Subcutaneous abdominal adipose tissue (tissue), 5 donors: Measurements from ENCODE around the gene SRSF5.

ENCODE experiments used
- H3K27ac ChIP-seq: one replicate; pipeline ENCODE4 v1.7.0; 2013; ENCODE audit warnings: low read depth, mild to moderate bottlenecking, inconsistent platforms, low read length, moderate library complexity
- H3K27me3 ChIP-seq, 5 donors: one replicate each; pipeline ENCODE4 v1.7.0; 2013; ENCODE audit warnings: low read length in 5 of 5, inconsistent platforms in 1 of 5; ENCODE audit not compliant: control insufficient read depth in 5 of 5, insufficient read depth in 4 of 5
- H3K36me3 ChIP-seq, 5 donors: one replicate each; pipeline ENCODE4 v1.7.0; 2013; ENCODE audit warnings: low read length in 5 of 5; ENCODE audit not compliant: control insufficient read depth in 5 of 5, insufficient read depth in 5 of 5
- H3K4me1 ChIP-seq, 5 donors: one replicate each; pipeline ENCODE4 v1.7.0; 2013; ENCODE audit warnings: low read length in 5 of 5, mild to moderate bottlenecking in 3 of 5, moderate library complexity in 1 of 5; ENCODE audit not compliant: control insufficient read depth in 5 of 5, insufficient read depth in 5 of 5
- H3K4me3 ChIP-seq, 5 donors: one replicate each; pipeline ENCODE4 v1.7.0; 2013; ENCODE audit warnings: low read length in 5 of 5, low read depth in 1 of 5
- H3K9ac ChIP-seq, 5 donors: one replicate each; pipeline ENCODE4 v1.7.0; 2013; ENCODE audit warnings: low read length in 5 of 5, mild to moderate bottlenecking in 4 of 5, moderate library complexity in 3 of 5
- H3K9me3 ChIP-seq, 5 donors: one replicate each; pipeline ENCODE4 v1.7.0; 2013; ENCODE audit warnings: low read length in 5 of 5; ENCODE audit not compliant: control insufficient read depth in 5 of 5
- donor health status: healthy.
- donor health status: healthy.
- donor health status: healthy.
- donor health status: healthy.
- donor health status: healthy.

The SRSF5 gene

GRCh38 chr14:69814397-69814796 is 47.5 kb downstream of the SRSF5 start:
- no peak overlapping the region for H3K4me3 ChIP-seq
- H3K27ac ChIP-seq, result no peak overlapping the region
- no peaks in the 10 kb centered on the region for H3K36me3 ChIP-seq
- H3K9ac ChIP-seq, result no peak overlapping the region
- no peaks in the 10 kb centered on the region for H3K4me1 ChIP-seq
- no peaks in the 10 kb centered on the region for H3K9me3 ChIP-seq
- H3K27me3 ChIP-seq, result peaks cover 3 to 21% (median 13%) of the 10 kb centered on the region in 5 donors

GRCh38 chr14:69815556-69815955 is 48.6 kb downstream of the SRSF5 start:
- no peaks in the 10 kb centered on the region for H3K4me1 ChIP-seq
- no peaks in the 10 kb centered on the region for H3K9me3 ChIP-seq
- no peak overlapping the region for H3K9ac ChIP-seq
- no peak overlapping the region for H3K4me3 ChIP-seq
- peaks cover 3 to 25% (median 16%) of the 10 kb centered on the region in 5 donors for H3K27me3 ChIP-seq
- no peaks in the 10 kb centered on the region for H3K36me3 ChIP-seq
- no peak overlapping the region for H3K27ac ChIP-seq

GRCh38 chr14:69816216-69816615 is 49.3 kb downstream of the SRSF5 start:
- H3K27me3 ChIP-seq, result peaks cover 3 to 25% (median 16%) of the 10 kb centered on the region in 5 donors
- no peak overlapping the region for H3K27ac ChIP-seq
- H3K9ac ChIP-seq, result no peak overlapping the region

GRCh38 chr14:69818758-69819191 is 51.8 kb downstream of the SRSF5 start:
- Histone ChIP-seq H3K27me3 (peaks cover 3 to 25% (median 16%) of the 10 kb centered on the region in 5 donors), H3K4me1 (no peaks in the 10 kb centered on the region), H3K9me3 (no peaks in the 10 kb centered on the region), H3K4me3 (no peak overlapping the region), H3K36me3 (no peaks in the 10 kb centered on the region), H3K27ac (no peak overlapping the region), H3K9ac (no peak overlapping the region)

More at GRCh38 chr14:69816216-69816615, 49.3 kb downstream of the SRSF5 start:
- H3K9me3 ChIP-seq, result no peaks in the 10 kb centered on the region
- H3K36me3 ChIP-seq, result no peaks in the 10 kb centered on the region
- no peaks in the 10 kb centered on the region for H3K4me1 ChIP-seq
- H3K4me3 ChIP-seq, result no peak overlapping the region

- Histone ChIP-seq H3K36me3 (no peaks in the 10 kb centered on the region), H3K9ac (no peak overlapping the region), H3K4me1 (no peaks in the 10 kb centered on the region), H3K27ac (no peak overlapping the region), H3K27me3 (peaks cover 3 to 25% (median 16%) of the 10 kb centered on the region in 5 donors), H3K9me3 (no peaks in the 10 kb centered on the region), H3K4me3 (no peak overlapping the region)
Observed at GRCh38 chr14:69819607-69820006, 52.7 kb downstream of the SRSF5 start.

GRCh38 chr14:69820991-69821390 is 54.0 kb downstream of the SRSF5 start:
- H3K4me1 ChIP-seq, result no peaks in the 10 kb centered on the region
- peaks cover 3 to 22% (median 13%) of the 10 kb centered on the region in 5 donors for H3K27me3 ChIP-seq
- H3K9ac ChIP-seq, result no peak overlapping the region
- no peaks in the 10 kb centered on the region for H3K36me3 ChIP-seq
- no peak overlapping the region for H3K4me3 ChIP-seq
- peaks cover 0 to 5% (median 4%) of the 10 kb centered on the region in 5 donors for H3K9me3 ChIP-seq
- H3K27ac ChIP-seq, result no peak overlapping the region
